IPS DF 4.7 (cell line): ENCODE measurements around the gene ALG8.

Experiments
- DNase-seq: peaks from one replicate; pipeline ENCODE4 v3.0.0-alpha.2; 2013; ENCODE audit warnings: low spot score; ENCODE audit errors: extremely low read depth

ALG8 gene

GRCh38 chr11:78160557-78160956, 21.1 kb upstream of the ALG8 start:
- no peak for DNase-seq

GRCh38 chr11:78158987-78159652, 19.7 kb upstream of the ALG8 start:
- no peak for DNase-seq

- DNase-seq: no peak
Measured at GRCh38 chr11:78156127-78156844, 16.9 kb upstream of the ALG8 start.

GRCh38 chr11:78151804-78152203, 12.4 kb upstream of the ALG8 start:
- DNase-seq: no peak

- DNase-seq: no peak
Measured at GRCh38 chr11:78150754-78151153, 11.3 kb upstream of the ALG8 start.

- DNase-seq: no peak
Measured at GRCh38 chr11:78150346-78150745, 10.9 kb upstream of the ALG8 start.

GRCh38 chr11:78149646-78150045, 10.2 kb upstream of the ALG8 start:
- no peak for DNase-seq

GRCh38 chr11:78147807-78148206, 8.4 kb upstream of the ALG8 start:
- no peak for DNase-seq

GRCh38 chr11:78145511-78146025, 6.1 kb upstream of the ALG8 start:
- no peak for DNase-seq

GRCh38 chr11:78140392-78141077, 1.1 kb upstream of the ALG8 start:
- DNase-seq: no peak

GRCh38 chr11:78138694-78139421, 568 bp downstream of the ALG8 start:
- DNase-seq: no peak

- no peak for DNase-seq
Measured at GRCh38 chr11:78138291-78138690, 1.1 kb downstream of the ALG8 start.

- no peak for DNase-seq
Measured at GRCh38 chr11:78132475-78132874, 7.0 kb downstream of the ALG8 start.

- DNase-seq: no peak
Measured at GRCh38 chr11:78131956-78132355, 7.5 kb downstream of the ALG8 start.

GRCh38 chr11:78127403-78127802, 12.0 kb downstream of the ALG8 start:
- no peak for DNase-seq

- DNase-seq: no peak
Measured at GRCh38 chr11:78112582-78113275, 26.7 kb downstream of the ALG8 start.

- DNase-seq: no peak
Measured at GRCh38 chr11:78111298-78111697, 28.1 kb downstream of the ALG8 start.

GRCh38 chr11:78110830-78111229, 28.6 kb downstream of the ALG8 start:
- DNase-seq: no peak

GRCh38 chr11:78110351-78110750, 29.1 kb downstream of the ALG8 start:
- no peak for DNase-seq

- DNase-seq: no peak
Measured at GRCh38 chr11:78109081-78110015, 30.1 kb downstream of the ALG8 start.
